ENCODE results near the gene SYNDIG1. TPM values are rescaled to one million over a fixed set of nuclear protein-coding genes. Genes with fewer than 3 reads are reported as not detected.

SYNDIG1 gene
- total RNA-seq, 1 experiment from 2014 or later = not detected

- Histone ChIP-seq H3K4me1 (no peaks in the 10 kb centered on the region), H3K4me3 (ENCODE audit: low read depth, low read length) (no peak overlapping the region), H3K9me3 (no peaks in the 10 kb centered on the region), H3K36me3 (ENCODE audit: control insufficient read depth, insufficient read depth, low read length) (no peaks in the 10 kb centered on the region), H3K27me3 (replicated peaks; ENCODE audit: control insufficient read depth, insufficient read depth, low read length) (no peaks in the 10 kb centered on the region)
- no peak for DNase-seq
- Mint-ChIP-seq H3K9me3 (ENCODE audit: unreplicated experiment) (no peaks in the 10 kb centered on the region), H3K4me3 (ENCODE audit: unreplicated experiment) (no peak overlapping the region), H3K4me1 (ENCODE audit: low read depth, unreplicated experiment) (no peaks in the 10 kb centered on the region), H3K27ac (ENCODE audit: unreplicated experiment) (no peak overlapping the region), H3K36me3 (ENCODE audit: insufficient read depth, unreplicated experiment) (no peaks in the 10 kb centered on the region), H3K27me3 (ENCODE audit: insufficient read depth, unreplicated experiment) (peaks cover 16% of the 10 kb centered on the region)
- BruUV-seq (replicated peaks) = no TSS peak
- ChIA-PET POLR2A (no interaction called here), CTCF (interaction anchor here (0.7 kb wide), 2 partner anchors 260 to 278 kb away, joined by 3 to 4 read pairs; no protein-coding TSS in a partner anchor)
- no peak for TF ChIP-seq CTCF (IDR thresholded peaks at IDR 0.05; ENCODE audit: insufficient read depth in 1 of 2, low read depth in 1 of 2, low read length in 1 of 2, severe bottlenecking in 1 of 2, unreplicated experiment in 1 of 2)
- intact Hi-C loops (cut with micrococcal nuclease; ENCODE audit: unreplicated experiment) = loop anchor here (10.0 kb wide), 1 partner anchor 281 kb away; no protein-coding TSS in a partner anchor
These were observed 34.0 kb downstream of the SYNDIG1 start for GRCh38 chr20:24503352-24503931.

GRCh38 chr20:24504331-24505285 is 35.2 kb downstream of the SYNDIG1 start:
- peaks cover 15% of the 10 kb centered on the region for H3K27me3 Mint-ChIP-seq (ENCODE audit: insufficient read depth, unreplicated experiment)
- no peaks in the 10 kb centered on the region for H3K4me1 ChIP-seq
- H3K27ac Mint-ChIP-seq (ENCODE audit: unreplicated experiment) = no peak overlapping the region
- H3K4me1 Mint-ChIP-seq (ENCODE audit: low read depth, unreplicated experiment) = no peaks in the 10 kb centered on the region
- intact Hi-C loops (cut with micrococcal nuclease; ENCODE audit: unreplicated experiment) = loop anchor here (10.0 kb wide), 1 partner anchor 280 kb away; no protein-coding TSS in a partner anchor
- no peak for DNase-seq
- H3K9me3 ChIP-seq = no peaks in the 10 kb centered on the region
- POLR2A ChIA-PET = no interaction called here
- BruUV-seq (replicated peaks) = no TSS peak
- no peak overlapping the region for H3K4me3 Mint-ChIP-seq (ENCODE audit: unreplicated experiment)
- H3K36me3 ChIP-seq (ENCODE audit: control insufficient read depth, insufficient read depth, low read length) = no peaks in the 10 kb centered on the region
- H3K36me3 Mint-ChIP-seq (ENCODE audit: insufficient read depth, unreplicated experiment) = no peaks in the 10 kb centered on the region
- H3K9me3 Mint-ChIP-seq (ENCODE audit: unreplicated experiment) = no peaks in the 10 kb centered on the region
- TF ChIP-seq CTCF (IDR thresholded peaks at IDR 0.05; ENCODE audit: insufficient read depth in 1 of 2, low read depth in 1 of 2, low read length in 1 of 2, severe bottlenecking in 1 of 2, unreplicated experiment in 1 of 2) = no peak
- CTCF ChIA-PET = no interaction called here
- no peaks in the 10 kb centered on the region for H3K27me3 ChIP-seq (replicated peaks; ENCODE audit: control insufficient read depth, insufficient read depth, low read length)
- H3K4me3 ChIP-seq (ENCODE audit: low read depth, low read length) = no peak overlapping the region

- Mint-ChIP-seq H3K4me3 (ENCODE audit: unreplicated experiment) (no peak overlapping the region), H3K4me1 (ENCODE audit: low read depth, unreplicated experiment) (no peaks in the 10 kb centered on the region), H3K27me3 (ENCODE audit: insufficient read depth, unreplicated experiment) (peaks cover 13% of the 10 kb centered on the region), H3K27ac (ENCODE audit: unreplicated experiment) (no peak overlapping the region), H3K9me3 (ENCODE audit: unreplicated experiment) (no peaks in the 10 kb centered on the region), H3K36me3 (ENCODE audit: insufficient read depth, unreplicated experiment) (no peaks in the 10 kb centered on the region)
- Histone ChIP-seq H3K4me1 (no peaks in the 10 kb centered on the region), H3K36me3 (ENCODE audit: control insufficient read depth, insufficient read depth, low read length) (no peaks in the 10 kb centered on the region), H3K9me3 (no peaks in the 10 kb centered on the region), H3K4me3 (ENCODE audit: low read depth, low read length) (no peak overlapping the region), H3K27me3 (replicated peaks; ENCODE audit: control insufficient read depth, insufficient read depth, low read length) (no peaks in the 10 kb centered on the region)
- ChIA-PET CTCF (no interaction called here), POLR2A (no interaction called here)
- intact Hi-C loops (cut with micrococcal nuclease; ENCODE audit: unreplicated experiment) = loop anchor here (10.0 kb wide), 1 partner anchor 279 kb away; no protein-coding TSS in a partner anchor
- no peak for DNase-seq
- BruUV-seq (replicated peaks) = no TSS peak
- no peak for TF ChIP-seq CTCF (IDR thresholded peaks at IDR 0.05; ENCODE audit: insufficient read depth in 1 of 2, low read depth in 1 of 2, low read length in 1 of 2, severe bottlenecking in 1 of 2, unreplicated experiment in 1 of 2)
These were observed 36.7 kb downstream of the SYNDIG1 start for GRCh38 chr20:24506146-24506545.
